Glutamatergic neuron (in vitro differentiated cells): Measurements from ENCODE around the gene PHYHD1. TPM values are rescaled to one million over a fixed set of nuclear protein-coding genes. Genes with fewer than 3 reads are reported as not detected.
"Not testable (repeated sequence)": the region's sequence is repeated elsewhere in the genome, so short reads cannot be mapped to it uniquely, and the experiment has no call there.

Source experiments
- DNase-seq: peaks from one replicate; pipeline ENCODE4 v3.0.0; 2022
- H3K27ac Mint-ChIP-seq: one replicate; pipeline ENCODE4 v1.8.0; 2020; ENCODE audit warnings: mild to moderate bottlenecking, mixed read lengths, inconsistent platforms; ENCODE audit not compliant: unreplicated experiment
- H3K27me3 Mint-ChIP-seq: one replicate; pipeline ENCODE4 v1.8.0; 2020; ENCODE audit warnings: mild to moderate bottlenecking, moderate library complexity, mixed read lengths, inconsistent platforms; ENCODE audit not compliant: unreplicated experiment
- H3K36me3 Mint-ChIP-seq: one replicate; pipeline ENCODE4 v1.8.0; 2020; ENCODE audit warnings: mild to moderate bottlenecking, mixed read lengths, inconsistent platforms; ENCODE audit not compliant: unreplicated experiment
- H3K4me1 Mint-ChIP-seq: one replicate; pipeline ENCODE4 v1.8.0; 2020; ENCODE audit warnings: mild to moderate bottlenecking, low read depth, mixed read lengths, inconsistent platforms; ENCODE audit not compliant: unreplicated experiment
- H3K4me3 Mint-ChIP-seq: one replicate; pipeline ENCODE4 v1.8.0; 2020; ENCODE audit warnings: mild to moderate bottlenecking, mixed read lengths, inconsistent platforms; ENCODE audit not compliant: unreplicated experiment
- H3K9me3 Mint-ChIP-seq: one replicate; pipeline ENCODE4 v1.8.0; 2020; ENCODE audit warnings: mild to moderate bottlenecking, moderate library complexity, mixed read lengths, inconsistent platforms; ENCODE audit not compliant: unreplicated experiment
- CTCF ChIP-seq: fragments of 200-600 bp; sonication (generic); IDR thresholded peaks from one replicate; pipeline ENCODE4 v1.5.0; 2021; ENCODE audit not compliant: partially characterized antibody, unreplicated experiment
- total RNA-seq: library from RNA; stranded (reverse); fragmentation: NEBNext Ultra II Directional; extraction: Animal tissue kit (Norgen Biotek cat#: 25700); gene quantifications from one replicate; pipeline ENCODE4 v1.2.1, GENCODE V29; 2021; ENCODE audit not compliant: unreplicated experiment

The PHYHD1 gene
- total RNA-seq, 1 donor from 2014 or later, result 4.4 TPM

GRCh38 chr9:128946571-128947276 is 25.9 kb downstream of the PHYHD1 start:
- Mint-ChIP-seq H3K4me1 (peaks cover 11% of the 10 kb centered on the region), H3K27ac (peak overlapping the region; percentile 93), H3K9me3 (peaks cover 7% of the 10 kb centered on the region), H3K4me3 (peak overlapping the region; percentile 100), H3K27me3 (peaks cover 11% of the 10 kb centered on the region), H3K36me3 (peaks cover 4% of the 10 kb centered on the region)
- TF ChIP-seq CTCF, result no peak
- DNase-seq, result no peak

- peaks cover 7% of the 10 kb centered on the region for H3K9me3 Mint-ChIP-seq
- H3K4me1 Mint-ChIP-seq, result peaks cover 11% of the 10 kb centered on the region
- H3K27ac Mint-ChIP-seq, result peak overlapping the region; percentile 93
- peak overlapping the region; percentile 100 for H3K4me3 Mint-ChIP-seq
- no peak for DNase-seq
- peaks cover 10% of the 10 kb centered on the region for H3K27me3 Mint-ChIP-seq
- H3K36me3 Mint-ChIP-seq, result peaks cover 4% of the 10 kb centered on the region
- TF ChIP-seq CTCF, result no peak
These were observed 26.4 kb downstream of the PHYHD1 start for GRCh38 chr9:128947277-128947526.

GRCh38 chr9:128947527-128948301 is 26.9 kb downstream of the PHYHD1 start, which contains the start of the genes DOLK and NUP188:
TSS of gene DOLK (minus strand) at chr9:128947603. CDS start at chr9:128947303, 300 bp downstream.
TSS of gene NUP188 (plus strand) at chr9:128947699. CDS start at chr9:128947720, 21 bp downstream.
- peak; percentile 99 for DNase-seq
- peaks cover 7% of the 10 kb centered on the region for H3K9me3 Mint-ChIP-seq
- peak within 1 kb of the TSS; percentile 100 for H3K4me3 Mint-ChIP-seq
- H3K4me1 Mint-ChIP-seq, result peaks cover 11% of the 10 kb centered on the region
- peaks cover 4% of the 10 kb centered on the region for H3K36me3 Mint-ChIP-seq
- H3K27ac Mint-ChIP-seq, result peak within 1 kb of the TSS; percentile 93
- H3K27me3 Mint-ChIP-seq, result peaks cover 10% of the 10 kb centered on the region
- TF ChIP-seq CTCF, result no peak

DNA sequence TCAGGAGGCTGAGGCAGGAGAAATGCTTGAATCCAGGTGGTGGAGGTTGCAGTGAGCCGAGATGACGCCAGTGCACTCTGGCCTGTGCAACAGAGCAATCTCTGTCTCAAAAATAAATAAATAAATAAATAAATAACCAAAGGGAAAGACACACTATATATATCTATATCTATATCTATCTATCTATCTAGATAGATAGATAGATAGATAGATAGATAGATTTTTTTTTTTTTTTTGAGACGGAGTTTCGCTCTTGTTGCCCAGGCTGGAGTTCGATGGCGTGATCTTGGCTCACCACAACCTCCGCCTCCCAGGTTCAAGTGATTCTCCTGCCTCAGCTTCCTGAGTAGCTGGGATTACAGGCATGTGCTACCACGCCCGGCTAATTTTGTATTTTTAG is 40.6 kb downstream of the PHYHD1 start:
- not testable (repeated sequence) for H3K4me3 Mint-ChIP-seq, H3K36me3 Mint-ChIP-seq, H3K27ac Mint-ChIP-seq, DNase-seq, H3K4me1 Mint-ChIP-seq, H3K27me3 Mint-ChIP-seq, H3K9me3 Mint-ChIP-seq

DNA sequence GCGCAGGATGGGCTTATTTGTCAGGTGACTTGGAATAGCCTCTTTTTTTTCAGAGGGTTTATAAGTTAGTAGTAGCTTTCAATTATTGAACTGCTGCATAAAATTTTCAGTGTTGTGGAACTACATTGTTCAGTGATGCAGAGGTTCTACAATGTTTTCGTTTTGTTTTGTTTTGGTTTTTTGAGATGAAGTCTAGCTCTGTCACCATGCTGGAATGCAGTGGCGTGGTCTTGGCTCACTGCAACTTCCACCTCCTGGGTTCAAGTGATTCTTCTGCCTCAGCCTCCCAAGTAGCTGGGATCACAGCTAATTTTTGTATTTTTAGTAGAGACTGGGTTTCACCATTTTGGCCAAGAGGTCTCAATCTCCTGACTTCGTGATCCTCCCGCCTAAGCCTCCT is 48.7 kb downstream of the PHYHD1 start:
- Mint-ChIP-seq H3K36me3 (no peaks in the 10 kb centered on the region), H3K4me1 (no peaks in the 10 kb centered on the region), H3K4me3 (no peak overlapping the region), H3K27ac (no peak overlapping the region), H3K27me3 (no peaks in the 10 kb centered on the region), H3K9me3 (no peaks in the 10 kb centered on the region)
- no peak for DNase-seq
- no peak for TF ChIP-seq CTCF
